Measurements from ENCODE around the gene FBP2.

FBP2 gene

DNA sequence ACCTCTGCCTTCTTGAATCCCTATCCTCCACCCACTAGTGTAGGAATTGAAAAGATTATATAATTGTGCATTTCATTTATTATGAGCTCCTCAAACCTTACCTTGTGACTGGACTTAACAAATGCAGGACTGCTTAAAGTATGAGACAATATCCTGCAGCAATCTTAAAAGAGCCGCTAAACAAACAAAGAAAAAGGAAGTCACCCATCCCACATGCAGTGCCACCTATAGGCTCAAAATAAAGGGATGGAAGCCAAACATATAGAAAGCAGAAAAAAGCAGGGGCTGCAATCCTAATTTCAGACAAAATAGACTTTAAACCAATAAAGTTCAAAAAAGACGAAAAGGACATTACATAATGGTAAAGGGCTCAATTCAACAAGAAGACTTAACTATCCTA lies 30.1 kb downstream of the FBP2 start:
- TF ChIP-seq, protein P1, sequence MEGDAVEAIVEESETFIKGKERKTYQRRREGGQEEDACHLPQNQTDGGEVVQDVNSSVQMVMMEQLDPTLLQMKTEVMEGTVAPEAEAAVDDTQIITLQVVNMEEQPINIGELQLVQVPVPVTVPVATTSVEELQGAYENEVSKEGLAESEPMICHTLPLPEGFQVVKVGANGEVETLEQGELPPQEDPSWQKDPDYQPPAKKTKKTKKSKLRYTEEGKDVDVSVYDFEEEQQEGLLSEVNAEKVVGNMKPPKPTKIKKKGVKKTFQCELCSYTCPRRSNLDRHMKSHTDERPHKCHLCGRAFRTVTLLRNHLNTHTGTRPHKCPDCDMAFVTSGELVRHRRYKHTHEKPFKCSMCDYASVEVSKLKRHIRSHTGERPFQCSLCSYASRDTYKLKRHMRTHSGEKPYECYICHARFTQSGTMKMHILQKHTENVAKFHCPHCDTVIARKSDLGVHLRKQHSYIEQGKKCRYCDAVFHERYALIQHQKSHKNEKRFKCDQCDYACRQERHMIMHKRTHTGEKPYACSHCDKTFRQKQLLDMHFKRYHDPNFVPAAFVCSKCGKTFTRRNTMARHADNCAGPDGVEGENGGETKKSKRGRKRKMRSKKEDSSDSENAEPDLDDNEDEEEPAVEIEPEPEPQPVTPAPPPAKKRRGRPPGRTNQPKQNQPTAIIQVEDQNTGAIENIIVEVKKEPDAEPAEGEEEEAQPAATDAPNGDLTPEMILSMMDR (IDR thresholded peaks at IDR 0.05; ENCODE audit: low read depth, low read length), result no peak
- H3K4me3 ChIP-seq (ENCODE audit: low read depth, low read length), result no peak overlapping the region

DNA sequence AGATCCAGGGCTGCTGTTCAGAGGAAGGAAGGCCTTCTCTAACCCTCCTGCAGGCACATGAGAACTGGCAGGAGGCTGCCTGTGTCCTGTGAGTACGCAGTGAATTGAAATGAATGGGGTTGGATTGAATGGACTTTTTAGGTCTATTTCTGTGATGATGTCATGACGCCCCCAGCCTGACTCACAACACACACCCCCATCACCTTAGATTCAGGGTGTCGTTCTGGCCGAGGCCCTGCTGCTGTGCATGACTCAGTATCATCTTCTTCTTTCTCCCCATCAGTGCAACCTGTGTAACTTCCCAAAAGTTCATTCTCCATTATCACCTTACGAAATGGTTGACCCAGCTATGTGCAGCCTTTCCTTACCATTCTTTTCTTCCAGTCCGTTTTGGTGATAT lies 33.4 kb downstream of the FBP2 start:
- H3K4me3 ChIP-seq (ENCODE audit: low read depth, low read length), result no peak overlapping the region
- TF ChIP-seq, protein P1 (IDR thresholded peaks at IDR 0.05; ENCODE audit: low read depth, low read length), result no peak

DNA sequence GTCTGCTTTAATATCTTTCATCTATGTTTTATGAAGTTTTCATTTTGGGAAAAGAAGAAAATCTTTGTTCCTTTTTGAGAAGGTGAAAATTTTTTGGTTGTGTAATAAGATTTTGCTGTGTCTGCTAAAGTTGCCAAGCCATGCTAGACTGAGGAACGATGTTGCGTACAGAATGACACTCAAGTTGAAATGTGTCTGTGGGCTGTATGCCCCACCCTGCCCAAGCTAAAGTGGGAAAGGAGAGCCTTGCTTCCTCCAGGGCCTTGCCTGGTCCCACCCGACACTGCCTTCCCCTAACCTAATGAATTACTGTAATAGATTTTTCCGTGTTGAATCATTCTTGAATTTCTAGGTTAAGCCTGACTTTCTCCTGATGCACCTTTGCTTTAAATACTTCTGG lies 36.2 kb downstream of the FBP2 start:
- no peak overlapping the region for H3K4me3 ChIP-seq (ENCODE audit: low read depth, low read length)
- TF ChIP-seq, protein P1 (IDR thresholded peaks at IDR 0.05; ENCODE audit: low read depth, low read length), result no peak

DNA sequence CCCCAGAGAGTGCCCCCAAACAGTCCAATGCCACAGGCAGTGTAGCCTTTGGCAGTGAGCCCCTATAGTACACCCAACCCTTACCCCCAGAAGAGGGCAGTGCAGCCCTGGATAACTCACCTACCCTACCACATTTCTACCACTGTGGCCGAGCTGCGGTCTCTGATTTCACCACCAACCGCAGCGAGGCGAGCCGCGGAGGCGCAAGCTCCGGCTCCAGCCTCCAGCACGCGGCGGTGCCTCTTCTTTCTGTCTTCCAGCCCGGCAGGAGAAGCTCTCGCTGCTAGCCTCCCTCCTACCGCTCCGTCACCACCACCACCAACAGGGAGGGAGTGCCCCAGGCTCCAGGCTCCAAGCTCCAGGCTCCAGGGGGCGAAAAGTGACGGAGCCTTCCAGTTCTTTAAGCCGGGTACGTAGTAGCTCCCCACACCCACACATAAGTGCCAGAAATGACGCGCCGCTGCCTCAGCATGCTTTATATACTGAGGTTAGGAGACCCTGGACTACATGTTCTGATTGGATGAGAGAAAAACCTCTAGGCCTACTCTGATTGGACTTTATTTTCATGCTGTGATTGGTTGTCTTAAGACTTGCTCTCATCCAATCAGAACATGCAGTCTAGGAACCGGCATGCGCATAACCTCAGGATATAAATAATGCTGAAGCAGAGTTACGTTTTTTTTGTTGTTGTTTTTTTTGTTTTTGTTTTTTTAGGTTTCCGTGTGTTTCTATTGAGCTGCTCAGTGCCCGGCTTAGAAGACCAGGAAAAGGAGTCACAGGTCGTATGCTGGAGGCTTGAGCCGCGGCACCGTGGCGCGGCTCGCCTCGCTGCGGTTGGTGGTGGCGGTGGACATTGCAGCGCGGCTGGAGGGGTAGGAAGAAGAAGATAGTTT lies 38.9 kb downstream of the FBP2 start, which contains the start of gene PCAT7:
Gene PCAT7 (plus strand): TSS at position 645 of the 893 bp plus-strand sequence.
- TF ChIP-seq, protein P1 (IDR thresholded peaks at IDR 0.05; ENCODE audit: low read depth, low read length), result no peak
- H3K4me3 ChIP-seq (ENCODE audit: low read depth, low read length), result no peak within 1 kb of the TSS

- TF ChIP-seq, protein P1 (IDR thresholded peaks at IDR 0.05; ENCODE audit: low read depth, low read length), result no peak
- H3K4me3 ChIP-seq (ENCODE audit: low read depth, low read length), result no peak overlapping the region
These were observed 39.6 kb downstream of the FBP2 start for GRCh38 chr9:94554078-94554438.

DNA sequence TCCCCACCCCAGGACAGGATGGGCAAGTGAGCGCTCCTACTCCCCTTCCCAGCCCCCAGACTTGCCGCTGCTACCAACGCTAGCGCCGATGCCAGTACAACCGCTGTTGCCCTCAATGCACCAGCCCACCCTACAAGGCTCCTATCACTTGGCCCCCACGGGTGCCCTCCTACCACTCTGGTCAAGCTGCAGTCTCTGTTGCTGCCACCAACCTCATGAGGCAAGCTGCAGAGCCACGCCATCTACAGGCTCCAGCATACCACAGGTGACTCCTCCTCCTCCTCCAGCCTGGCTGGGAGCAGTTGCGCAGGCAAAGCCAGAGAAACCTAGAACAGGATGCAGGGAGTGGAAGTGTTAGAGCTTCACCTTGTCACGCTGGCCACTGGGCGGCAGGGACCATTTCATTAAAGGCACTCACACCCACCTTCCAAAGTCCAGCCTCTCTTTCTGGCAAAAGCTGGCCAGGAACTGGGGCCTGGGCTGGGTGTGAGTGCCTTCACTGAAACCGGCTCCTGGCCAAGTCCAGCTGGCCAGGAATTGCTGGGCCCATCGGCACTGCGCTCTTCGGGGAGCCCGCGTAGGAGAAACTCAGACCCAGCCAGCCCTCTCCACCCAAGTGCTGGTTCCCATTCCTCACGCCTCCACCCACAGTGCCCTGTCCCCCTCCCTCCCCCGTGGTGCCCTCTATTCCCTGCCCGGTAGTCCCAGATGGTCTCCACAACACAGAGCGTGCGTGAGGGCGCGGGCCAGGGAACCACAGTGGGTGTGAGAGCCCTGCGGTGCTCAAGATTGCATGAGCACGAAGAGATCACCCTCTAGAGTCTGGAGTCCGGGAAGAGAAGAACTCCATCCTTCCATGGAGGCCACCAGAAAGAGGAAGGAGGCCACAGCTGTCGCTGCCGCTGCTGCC lies 40.3 kb downstream of the FBP2 start:
- TF ChIP-seq, protein P1 (IDR thresholded peaks at IDR 0.05; ENCODE audit: low read depth, low read length), result no peak
- H3K4me3 ChIP-seq (ENCODE audit: low read depth, low read length), result no peak overlapping the region

Measured in WI38 (cell line).